ENCODE results near the gene LPIN3.

The LPIN3 gene

DNA sequence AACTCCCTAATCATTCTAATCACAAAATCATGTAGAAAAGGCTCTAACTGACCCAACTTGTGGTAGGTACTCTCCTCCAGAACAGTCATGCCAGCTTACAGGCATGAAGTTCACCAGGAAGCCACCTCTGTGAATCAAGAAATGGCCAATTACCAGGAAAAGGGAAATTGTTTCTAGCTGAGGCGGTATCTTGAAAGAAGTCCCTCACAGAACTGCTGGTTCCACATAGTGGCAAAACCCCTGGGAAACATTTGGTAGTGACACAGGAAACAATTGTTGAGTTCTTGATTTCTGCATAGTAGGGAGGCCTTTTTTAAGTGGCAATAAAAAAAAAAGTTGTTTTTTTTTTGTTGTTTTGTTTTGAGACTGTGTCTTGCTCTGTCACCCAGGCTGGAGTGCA, 19.6 kb upstream of the LPIN3 start:
- DNase-seq, result no peak

DNA sequence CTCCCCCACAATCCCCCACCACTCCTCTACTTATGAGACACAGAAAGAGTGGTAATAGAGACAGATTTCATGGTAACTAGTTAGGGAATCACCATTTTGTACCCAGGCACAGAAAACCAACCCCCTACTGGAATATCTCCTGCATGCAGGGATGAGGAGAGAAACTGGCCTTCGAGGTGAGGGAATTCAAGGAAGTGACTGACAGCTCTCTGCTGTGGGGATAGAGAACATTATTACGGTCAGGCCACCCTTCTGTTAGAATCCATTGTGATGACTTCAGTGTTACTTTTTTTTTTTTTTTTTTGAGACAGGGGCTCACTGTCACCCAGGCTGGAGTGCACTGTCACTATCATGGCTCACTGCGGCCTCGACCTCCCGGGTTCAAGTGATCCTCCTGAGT, 13.4 kb upstream of the LPIN3 start:
- no peak for DNase-seq

- DNase-seq, result peak; percentile 55
Measured at GRCh38 chr20:41329435-41330342, 10.9 kb upstream of the LPIN3 start.

DNA sequence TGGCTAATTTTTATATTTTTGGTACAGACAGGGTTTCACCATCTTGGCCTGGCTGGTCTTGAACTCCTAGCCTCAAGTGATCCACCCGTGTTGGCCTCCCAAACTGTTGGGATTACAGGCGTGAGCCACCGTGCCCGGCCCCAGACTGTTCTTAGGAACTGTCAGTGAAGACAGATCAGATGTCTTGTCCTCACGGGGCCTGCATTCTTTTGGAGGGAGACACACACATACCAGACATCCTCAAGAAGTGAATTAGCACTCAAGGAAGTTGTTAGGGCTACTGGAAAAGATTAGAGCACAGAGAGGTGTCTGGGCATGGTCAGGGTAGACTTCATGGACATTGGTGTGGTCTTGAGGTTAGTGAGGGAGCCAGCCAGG, 10.3 kb upstream of the LPIN3 start:
- DNase-seq, result no peak

DNA sequence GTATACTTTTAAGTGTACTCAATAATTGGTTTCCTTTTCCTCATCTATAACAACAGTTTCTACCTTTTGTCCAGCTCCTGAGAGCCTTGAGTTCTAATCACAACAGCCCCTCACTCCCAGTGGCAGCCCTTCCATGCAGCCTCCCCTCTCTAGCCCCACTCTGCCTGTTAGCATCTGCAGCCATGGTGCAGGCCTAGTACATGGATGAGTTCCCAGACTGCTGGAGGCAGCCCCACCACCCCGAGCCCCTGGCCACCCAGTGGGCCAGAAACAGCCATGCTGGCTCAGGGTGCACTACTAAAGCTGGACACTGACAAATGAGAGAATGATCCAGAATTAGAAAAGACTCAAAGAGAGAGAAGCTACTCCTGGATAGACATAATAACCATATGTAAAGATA, 9.7 kb upstream of the LPIN3 start:
- DNase-seq, result no peak

DNA sequence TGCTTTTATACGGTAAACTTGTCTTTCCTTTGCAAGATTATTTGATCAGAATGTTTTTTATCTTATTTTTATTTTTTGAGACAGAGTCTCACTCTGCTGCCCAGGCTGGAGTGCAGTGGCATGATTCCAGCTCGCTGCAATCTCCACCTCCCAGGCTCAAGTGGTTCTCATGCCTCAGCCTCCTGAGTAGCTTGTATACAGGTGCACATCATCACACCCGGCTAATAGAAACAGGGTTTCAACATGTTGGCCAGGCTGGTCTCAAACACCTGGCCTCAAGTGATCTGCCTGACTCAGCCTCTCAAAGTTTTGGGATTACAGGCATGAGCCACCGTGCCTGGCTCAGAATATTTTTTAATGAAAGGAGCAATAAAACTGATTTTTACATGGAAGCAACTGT, 8.9 kb upstream of the LPIN3 start:
- no peak for DNase-seq

- no peak for DNase-seq
Measured at GRCh38 chr20:41334036-41334435, 6.6 kb upstream of the LPIN3 start.

DNA sequence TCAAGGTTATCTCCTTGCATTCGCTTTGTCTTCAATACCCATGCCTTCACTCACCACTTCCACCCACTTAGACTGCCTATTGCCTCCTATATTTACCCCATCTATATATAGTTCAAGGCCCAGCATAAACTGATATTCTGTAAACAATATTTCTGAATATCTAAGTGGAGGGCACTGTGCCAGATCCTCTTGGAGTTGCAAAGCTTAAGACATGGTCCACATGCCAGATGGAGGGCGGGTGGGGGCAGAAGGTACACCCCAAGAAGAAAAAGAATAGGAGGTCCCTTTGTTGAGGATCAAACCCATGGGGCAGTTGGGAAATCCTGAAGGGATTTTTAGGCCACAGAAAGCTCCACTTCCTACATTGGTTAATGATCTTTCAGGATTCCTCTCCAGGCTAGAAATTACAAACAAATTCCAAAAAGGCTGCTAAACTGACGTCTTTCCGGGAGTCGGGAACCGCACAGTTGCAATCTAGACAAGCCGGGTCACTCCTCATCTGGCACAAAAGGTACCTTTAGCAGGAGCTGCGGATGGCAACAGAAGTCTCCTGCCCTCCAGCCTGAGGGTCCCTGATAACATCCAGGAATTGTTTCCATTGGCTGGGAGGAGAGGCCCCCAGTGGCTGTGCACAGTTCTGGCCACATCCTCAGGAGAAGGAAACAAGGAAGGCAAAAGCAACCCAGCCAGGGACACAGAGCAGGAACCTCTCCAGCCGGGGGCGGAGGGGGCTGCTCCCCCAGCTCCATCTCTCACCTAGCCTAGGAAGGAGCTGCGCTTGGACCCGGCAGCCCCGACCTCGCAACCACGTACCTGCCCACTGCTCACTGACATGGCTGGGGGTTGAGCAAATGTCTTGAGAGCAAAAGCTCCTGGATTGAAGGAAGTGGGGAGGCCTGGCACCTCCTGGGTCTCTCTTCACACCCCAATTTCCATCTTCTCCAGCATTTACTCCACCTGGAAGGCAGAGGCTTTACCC, 5.9 kb upstream of the LPIN3 start:
- no peak for DNase-seq

DNA sequence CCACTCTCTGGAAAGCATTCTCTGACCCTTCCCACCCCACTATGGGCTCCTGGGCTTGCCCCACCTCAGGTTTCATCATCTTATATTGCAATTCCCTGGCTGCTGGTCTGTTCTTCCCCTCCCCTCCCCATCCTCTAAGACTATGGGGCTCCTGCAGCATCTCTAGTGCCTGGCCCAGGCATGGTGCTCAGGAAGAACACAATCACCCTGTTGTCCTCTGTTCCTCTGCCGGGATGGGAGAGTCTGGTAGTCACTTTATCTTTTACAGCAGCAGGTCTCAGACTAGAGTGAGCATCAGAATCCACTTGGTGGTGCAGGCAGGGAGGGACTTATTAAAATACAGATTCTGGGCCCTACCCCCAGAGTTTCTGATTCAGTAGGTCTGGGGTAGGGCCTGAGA, 5.0 kb upstream of the LPIN3 start:
- DNase-seq, result no peak

DNA sequence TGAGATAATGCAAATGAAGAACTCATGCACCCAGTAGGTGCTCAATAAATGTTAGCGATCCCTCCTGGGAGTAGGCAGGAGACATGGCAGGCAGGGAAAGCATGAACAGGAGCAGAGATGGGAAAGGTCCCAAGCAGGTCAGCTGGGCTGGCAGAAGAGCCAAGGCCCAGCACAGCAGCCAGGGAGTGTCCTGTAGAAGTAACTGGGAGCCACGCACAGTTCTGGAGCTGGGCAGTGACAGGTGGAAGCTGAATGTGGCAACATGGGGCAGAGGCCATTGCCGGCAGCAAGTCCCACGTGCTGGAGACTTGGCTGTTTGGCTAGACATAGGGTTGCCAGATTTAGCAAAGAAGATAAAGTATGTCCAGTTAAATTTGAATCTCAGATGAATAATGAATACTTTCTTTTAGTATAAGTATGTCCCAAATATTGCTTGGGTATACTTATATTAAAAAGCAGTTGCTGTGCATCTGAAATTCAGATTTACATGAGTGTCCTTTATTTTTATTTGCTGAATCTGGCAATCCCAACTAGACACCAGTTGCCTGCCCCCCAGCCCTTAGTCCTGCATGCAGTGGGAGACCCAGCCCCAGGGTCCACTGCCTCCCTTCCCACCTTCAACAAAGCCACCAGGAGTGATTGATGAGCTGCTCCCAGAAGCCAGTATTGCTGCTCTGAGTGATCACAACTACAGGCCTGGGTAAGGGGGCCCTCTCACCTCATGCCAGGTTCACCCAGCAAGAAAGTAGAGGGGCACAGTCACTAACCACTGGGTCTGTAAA, 3.7 kb upstream of the LPIN3 start:
- no peak for DNase-seq

- peak; percentile 85 for DNase-seq
Measured at GRCh38 chr20:41339957-41340326, 679 bp upstream of the LPIN3 start.

DNA sequence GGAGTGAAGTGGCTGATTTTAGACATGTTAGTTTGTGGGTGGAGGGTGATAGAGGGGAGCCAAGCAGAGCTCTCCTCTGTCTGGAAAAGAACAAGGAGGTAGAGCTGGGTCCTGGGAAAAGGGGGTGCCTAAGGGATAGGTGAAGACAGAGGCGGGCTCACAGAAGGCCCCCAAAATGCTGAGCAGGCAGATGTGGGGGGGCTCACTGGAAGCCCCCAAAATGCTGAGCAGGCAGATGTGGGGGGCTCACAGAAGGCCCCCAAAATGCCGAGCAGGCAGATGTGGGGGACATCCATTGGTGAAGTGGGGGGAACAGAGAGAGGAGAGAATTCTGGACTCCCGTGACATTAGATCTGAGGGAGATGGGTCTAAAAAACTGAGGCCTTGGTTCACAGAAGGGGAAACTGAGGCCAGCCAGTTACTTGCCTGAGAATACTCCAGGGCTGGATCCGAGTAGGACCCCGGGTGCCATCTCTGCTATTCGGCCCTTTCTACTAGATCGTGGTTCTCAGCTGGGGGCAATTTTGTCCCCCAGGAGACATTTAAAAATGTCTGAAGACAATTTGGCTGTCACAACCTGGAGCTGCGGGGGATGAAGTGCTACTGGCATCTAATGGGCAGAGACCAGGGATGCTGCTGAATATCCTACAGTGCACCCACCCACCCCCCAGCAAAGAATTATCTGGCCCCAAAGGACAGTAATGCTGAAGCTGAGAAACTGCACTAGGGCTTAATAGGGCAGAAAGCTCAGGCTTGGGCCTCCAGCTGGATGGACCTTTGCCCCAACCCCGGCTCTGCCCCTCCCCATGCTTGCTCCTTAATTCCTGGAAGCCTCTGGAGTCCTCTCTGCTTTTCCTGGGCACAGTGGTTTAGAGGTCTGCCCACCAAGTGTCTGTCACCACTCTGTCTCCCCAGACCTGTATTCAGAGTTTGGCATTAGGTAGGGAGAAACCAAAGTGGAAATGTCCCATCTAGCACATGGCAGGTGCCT, 2.1 kb downstream of the LPIN3 start:
- DNase-seq, result no peak

DNA sequence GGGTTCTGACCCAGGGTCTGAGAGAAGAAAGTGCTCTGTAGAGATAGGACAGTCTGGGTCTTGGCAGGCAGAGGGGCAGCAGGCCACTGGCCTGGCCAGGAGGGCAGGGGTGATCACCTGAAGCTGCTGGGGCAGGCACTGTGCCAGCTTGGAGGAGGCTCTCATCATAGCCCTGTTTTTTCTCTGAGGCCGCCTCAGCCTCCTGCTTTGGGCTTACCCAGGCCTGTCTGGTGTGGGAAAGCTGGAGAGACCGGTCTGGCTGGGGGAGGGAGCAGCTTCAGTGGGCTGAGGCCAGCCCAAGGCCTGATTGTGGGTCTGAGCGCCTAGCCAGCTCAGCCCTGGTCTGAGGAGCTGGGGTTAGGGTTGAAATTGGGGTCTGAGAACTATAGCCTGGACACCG, 3.9 kb downstream of the LPIN3 start:
- DNase-seq, result no peak

DNA sequence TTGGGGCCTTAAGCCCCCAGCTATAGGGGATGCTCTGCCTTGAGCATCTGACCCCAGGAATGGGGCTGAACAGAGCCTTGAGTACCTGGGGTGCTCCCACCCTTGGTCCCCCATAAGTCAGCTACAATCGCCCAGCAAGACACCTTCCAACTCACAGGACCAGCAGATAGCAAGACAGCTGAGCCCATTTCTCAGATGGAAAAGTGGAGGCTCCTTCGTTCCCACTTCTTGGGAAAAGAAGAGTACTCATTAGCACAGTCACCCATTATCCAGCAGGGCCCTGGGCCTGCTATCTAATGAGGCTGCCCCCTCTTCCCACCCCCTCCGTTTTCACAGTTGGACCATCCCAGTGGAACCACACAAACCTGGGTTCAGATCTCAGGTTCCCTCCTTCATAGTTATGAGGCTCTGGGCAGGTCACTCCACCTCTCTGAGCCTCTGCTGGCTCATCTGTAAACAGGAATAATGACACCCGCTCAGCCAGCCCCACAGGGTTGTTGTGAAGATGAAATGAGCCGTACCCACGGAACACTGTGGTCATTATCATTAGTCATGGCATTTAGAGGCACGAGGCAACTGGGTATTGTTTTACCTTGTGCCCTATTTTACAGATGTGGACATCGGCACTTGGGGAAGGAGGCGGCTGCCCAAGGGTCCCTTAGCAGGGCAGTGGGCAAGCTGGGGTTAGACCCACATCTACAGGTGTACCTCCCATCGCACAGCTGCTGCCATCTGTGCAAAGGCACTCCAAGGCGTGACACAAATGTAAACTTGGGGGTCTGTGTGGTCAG, 4.5 kb downstream of the LPIN3 start:
- DNase-seq, result no peak

- no peak for DNase-seq
Measured at GRCh38 chr20:41345729-41346067, 5.1 kb downstream of the LPIN3 start.

GRCh38 chr20:41347523-41348429, 7.2 kb downstream of the LPIN3 start:
- DNase-seq, result no peak

DNA sequence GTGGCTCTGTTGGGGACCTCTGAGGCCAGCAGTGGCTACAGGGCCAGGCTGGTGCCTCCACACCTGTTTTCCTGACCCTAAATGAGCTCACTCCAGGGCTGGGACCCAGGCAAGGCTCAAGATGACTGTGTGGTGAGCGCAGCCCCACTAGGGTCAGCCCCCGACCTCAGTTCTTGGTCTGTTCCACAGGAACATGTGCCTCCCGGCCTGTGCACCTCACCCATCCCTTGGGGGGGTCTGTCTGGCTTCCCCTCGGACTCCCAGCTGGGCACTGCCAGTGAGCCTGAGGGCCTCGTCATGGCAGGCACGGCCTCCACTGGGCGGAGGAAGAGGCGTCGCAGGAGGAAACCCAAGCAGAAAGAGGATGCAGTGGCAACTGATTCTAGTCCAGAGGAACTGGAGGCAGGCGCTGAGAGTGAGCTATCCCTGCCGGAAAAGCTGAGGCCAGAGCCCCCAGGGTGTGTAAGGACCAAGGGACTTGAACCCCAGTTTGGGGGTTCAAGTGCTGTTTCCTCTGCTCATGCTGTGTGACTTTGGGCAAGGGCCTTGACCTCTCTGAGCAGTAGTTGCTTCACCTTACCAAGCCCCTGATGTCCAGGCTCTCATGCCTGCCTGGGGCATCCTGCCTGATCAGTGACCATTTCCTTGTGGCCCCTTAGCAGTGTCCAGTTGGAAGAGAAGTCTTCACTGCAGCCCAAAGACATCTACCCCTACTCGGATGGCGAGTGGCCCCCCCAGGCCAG, 8.0 kb downstream of the LPIN3 start:
- no peak for DNase-seq

DNA sequence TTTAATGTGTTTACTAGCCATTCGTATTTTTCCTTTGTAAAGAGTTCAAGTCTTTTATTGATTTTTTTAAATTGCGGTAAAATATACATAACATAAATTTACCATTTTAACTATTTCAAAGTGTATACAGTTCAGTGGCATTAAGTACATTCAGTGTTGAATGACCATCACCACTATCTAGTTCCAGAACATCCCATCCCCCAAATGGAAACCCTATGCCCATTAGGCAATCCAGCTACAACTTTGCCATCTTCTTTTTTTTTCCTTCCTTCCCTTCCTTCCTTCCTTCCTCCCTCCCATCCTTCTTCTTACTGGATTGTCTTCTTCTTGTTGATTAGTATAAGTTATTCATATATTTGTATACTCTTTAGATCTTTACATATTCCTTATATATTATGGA, 8.6 kb downstream of the LPIN3 start:
- DNase-seq, result no peak

DNA sequence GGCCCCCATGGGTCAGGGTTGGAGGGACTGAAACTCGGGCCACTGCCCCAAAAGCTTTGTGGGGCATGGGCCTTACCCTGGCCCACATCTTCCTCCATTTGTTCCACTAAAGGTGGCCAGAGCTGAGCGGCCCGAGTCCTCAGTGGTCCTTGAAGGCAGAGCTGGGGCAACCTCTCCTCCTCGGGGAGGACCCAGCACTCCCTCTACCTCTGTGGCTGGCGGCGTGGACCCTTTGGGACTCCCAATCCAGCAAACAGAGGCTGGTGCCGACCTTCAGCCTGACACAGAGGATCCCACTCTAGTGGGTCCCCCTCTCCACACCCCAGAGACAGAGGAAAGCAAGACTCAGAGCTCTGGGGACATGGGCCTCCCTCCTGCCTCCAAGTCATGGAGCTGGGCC, 9.3 kb downstream of the LPIN3 start:
- no peak for DNase-seq
